Osteoblast (primary cell): ENCODE measurements around the gene ILDR1. TPM values are rescaled to one million over a fixed set of nuclear protein-coding genes. Genes with fewer than 3 reads are reported as not detected.

Source experiments
- DNase-seq: peaks from one replicate; pipeline ENCODE4 v3.0.0; 2011; ENCODE audit warnings: low spot score, mixed read lengths; ENCODE audit not compliant: insufficient read length; ENCODE audit errors: missing footprints
- H2AFZ ChIP-seq: 2 replicates; pipeline ENCODE4 v1.6.0; 2011; ENCODE audit warnings: mild to moderate bottlenecking, low read length
- H3K27ac ChIP-seq: 2 replicates; pipeline ENCODE4 v1.5.1; 2011; ENCODE audit warnings: mild to moderate bottlenecking, low read depth, low read length, moderate library complexity
- H3K27me3 ChIP-seq: 2 replicates; pipeline ENCODE4 v1.6.0; 2012; ENCODE audit warnings: mild to moderate bottlenecking, control low read depth, inconsistent platforms, low read length, moderate library complexity; ENCODE audit not compliant: insufficient read depth
- H3K36me3 ChIP-seq: 2 replicates; pipeline ENCODE4 v1.5.1; 2011; ENCODE audit warnings: mild to moderate bottlenecking, low read length, control low read depth, moderate library complexity; ENCODE audit not compliant: insufficient read depth
- H3K4me1 ChIP-seq: 2 replicates; pipeline ENCODE4 v1.5.1; 2011; ENCODE audit warnings: mild to moderate bottlenecking, low read length, control low read depth, moderate library complexity; ENCODE audit not compliant: insufficient read depth
- H3K4me2 ChIP-seq: 2 replicates; pipeline ENCODE4 v1.6.0; 2011; ENCODE audit warnings: mild to moderate bottlenecking, low read length; ENCODE audit not compliant: insufficient read depth
- H3K4me3 ChIP-seq: fragments of 200-600 bp; sonication (generic); 3 replicates; pipeline ENCODE4 v1.5.1; 2012; ENCODE audit warnings: mild to moderate bottlenecking, low read length, inconsistent platforms; ENCODE audit not compliant: insufficient read depth
- H3K79me2 ChIP-seq: 2 replicates; pipeline ENCODE4 v1.6.0; 2012; ENCODE audit warnings: mild to moderate bottlenecking, low read length, control low read depth, inconsistent platforms; ENCODE audit not compliant: insufficient read depth
- H3K9me3 ChIP-seq: 2 replicates; pipeline ENCODE4 v1.5.1; 2011; ENCODE audit warnings: low read depth, low read length, control low read depth
- H4K20me1 ChIP-seq: 2 replicates; pipeline ENCODE4 v1.6.0; 2012; ENCODE audit warnings: mild to moderate bottlenecking, low read length, control low read depth; ENCODE audit not compliant: insufficient read depth
- total RNA-seq: library from RNA; depleted of rRNA; stranded (reverse); fragments of >200 nt; gene quantifications from 2 replicates; pipeline ENCODE4 v1.2.3, GENCODE V29; 2012
- TF ChIP-seq, protein P1 (sequence below): IDR thresholded peaks from 2 replicates; pipeline ENCODE4 v1.5.1; 2011; ENCODE audit warnings: mild to moderate bottlenecking, low read depth, low read length, moderate library complexity; ENCODE audit errors: extremely low read depth

ILDR1 gene
- total RNA-seq, 1 donor: not detected

GRCh38 chr3:122002611-122003010, 19.4 kb downstream of the ILDR1 start:
- peaks cover 10% of the 10 kb centered on the region for H3K4me1 ChIP-seq
- H3K4me3 ChIP-seq: no peak overlapping the region
- H3K79me2 ChIP-seq: no peaks in the 10 kb centered on the region
- TF ChIP-seq, protein P1, sequence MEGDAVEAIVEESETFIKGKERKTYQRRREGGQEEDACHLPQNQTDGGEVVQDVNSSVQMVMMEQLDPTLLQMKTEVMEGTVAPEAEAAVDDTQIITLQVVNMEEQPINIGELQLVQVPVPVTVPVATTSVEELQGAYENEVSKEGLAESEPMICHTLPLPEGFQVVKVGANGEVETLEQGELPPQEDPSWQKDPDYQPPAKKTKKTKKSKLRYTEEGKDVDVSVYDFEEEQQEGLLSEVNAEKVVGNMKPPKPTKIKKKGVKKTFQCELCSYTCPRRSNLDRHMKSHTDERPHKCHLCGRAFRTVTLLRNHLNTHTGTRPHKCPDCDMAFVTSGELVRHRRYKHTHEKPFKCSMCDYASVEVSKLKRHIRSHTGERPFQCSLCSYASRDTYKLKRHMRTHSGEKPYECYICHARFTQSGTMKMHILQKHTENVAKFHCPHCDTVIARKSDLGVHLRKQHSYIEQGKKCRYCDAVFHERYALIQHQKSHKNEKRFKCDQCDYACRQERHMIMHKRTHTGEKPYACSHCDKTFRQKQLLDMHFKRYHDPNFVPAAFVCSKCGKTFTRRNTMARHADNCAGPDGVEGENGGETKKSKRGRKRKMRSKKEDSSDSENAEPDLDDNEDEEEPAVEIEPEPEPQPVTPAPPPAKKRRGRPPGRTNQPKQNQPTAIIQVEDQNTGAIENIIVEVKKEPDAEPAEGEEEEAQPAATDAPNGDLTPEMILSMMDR: no peak
- H2AFZ ChIP-seq: no peak overlapping the region
- H4K20me1 ChIP-seq: no peaks in the 10 kb centered on the region
- H3K9me3 ChIP-seq: no peaks in the 10 kb centered on the region
- H3K27me3 ChIP-seq: no peaks in the 10 kb centered on the region
- no peak overlapping the region for H3K4me2 ChIP-seq
- no peak for DNase-seq
- H3K27ac ChIP-seq: no peak overlapping the region
- H3K36me3 ChIP-seq: no peaks in the 10 kb centered on the region

DNA sequence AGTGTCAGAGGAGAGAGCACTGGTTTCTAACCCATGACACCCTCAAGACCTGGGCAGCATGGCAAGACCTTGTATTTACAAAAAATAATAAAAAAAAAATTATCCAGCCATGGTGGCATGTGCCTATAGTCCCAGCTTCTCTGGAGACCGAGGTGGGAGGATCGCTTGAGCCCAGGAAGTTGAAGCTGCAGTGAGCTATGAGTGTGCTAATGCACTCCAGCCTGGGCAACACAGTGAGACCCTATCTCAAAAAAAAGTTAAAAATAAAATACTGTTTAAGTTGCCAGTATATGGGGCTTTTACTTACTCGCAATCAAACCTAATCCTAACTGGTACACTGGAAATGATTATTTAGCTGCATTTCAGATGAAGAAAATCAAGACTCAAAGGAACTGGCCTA, 20.2 kb downstream of the ILDR1 start:
- TF ChIP-seq, protein P1: no peak
- Histone ChIP-seq H3K27ac (no peak overlapping the region), H3K4me3 (no peak overlapping the region), H3K36me3 (no peaks in the 10 kb centered on the region), H4K20me1 (no peaks in the 10 kb centered on the region), H3K9me3 (no peaks in the 10 kb centered on the region), H2AFZ (no peak overlapping the region), H3K79me2 (no peaks in the 10 kb centered on the region), H3K27me3 (no peaks in the 10 kb centered on the region), H3K4me1 (peaks cover 12% of the 10 kb centered on the region), H3K4me2 (no peak overlapping the region)
- no peak for DNase-seq

DNA sequence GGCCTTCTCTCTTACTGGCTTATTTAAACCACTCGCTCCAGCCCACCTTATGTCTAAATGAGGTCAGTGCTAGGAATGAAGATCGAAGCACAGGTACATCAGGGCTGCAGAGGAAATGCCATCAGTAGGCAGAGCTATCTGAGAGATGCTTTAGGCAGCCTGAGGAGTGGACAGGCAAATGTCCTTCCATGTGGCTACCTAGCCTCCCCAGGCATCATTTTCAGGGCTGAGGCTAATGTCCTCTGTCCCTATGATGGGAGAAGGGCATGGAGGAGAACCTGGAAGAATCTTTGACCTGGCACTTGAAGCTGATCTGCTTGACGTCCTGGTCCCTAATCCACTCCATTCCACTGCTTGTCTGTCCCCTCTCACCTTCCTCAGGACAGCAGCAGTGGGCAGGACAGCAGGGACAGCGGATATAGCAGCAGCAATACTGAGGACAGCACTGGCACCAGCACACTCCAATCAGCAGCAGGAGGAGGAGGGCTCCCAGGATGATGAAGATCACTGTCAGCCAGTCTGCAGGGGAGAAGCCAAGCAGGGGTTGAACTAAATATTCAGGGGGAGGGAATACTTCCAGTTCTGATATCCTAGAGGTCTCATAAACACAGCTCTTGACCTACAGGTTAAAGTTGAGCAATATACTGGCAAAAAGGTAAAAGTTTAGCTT, 21.0 kb downstream of the ILDR1 start:
- TF ChIP-seq, protein P1: no peak
- no peaks in the 10 kb centered on the region for H4K20me1 ChIP-seq
- no peak overlapping the region for H3K4me2 ChIP-seq
- H3K4me3 ChIP-seq: no peak overlapping the region
- no peak overlapping the region for H3K27ac ChIP-seq
- H3K4me1 ChIP-seq: peaks cover 12% of the 10 kb centered on the region
- H3K36me3 ChIP-seq: no peaks in the 10 kb centered on the region
- H3K79me2 ChIP-seq: no peaks in the 10 kb centered on the region
- no peaks in the 10 kb centered on the region for H3K9me3 ChIP-seq
- no peak overlapping the region for H2AFZ ChIP-seq
- no peak for DNase-seq
- H3K27me3 ChIP-seq: no peaks in the 10 kb centered on the region

GRCh38 chr3:121999931-122000330, 22.1 kb downstream of the ILDR1 start:
- H3K9me3 ChIP-seq: no peaks in the 10 kb centered on the region
- H3K79me2 ChIP-seq: no peaks in the 10 kb centered on the region
- no peak for DNase-seq
- H2AFZ ChIP-seq: no peak overlapping the region
- no peaks in the 10 kb centered on the region for H4K20me1 ChIP-seq
- H3K4me2 ChIP-seq: no peak overlapping the region
- no peak overlapping the region for H3K4me3 ChIP-seq
- TF ChIP-seq, protein P1: no peak
- no peaks in the 10 kb centered on the region for H3K27me3 ChIP-seq
- peaks cover 23% of the 10 kb centered on the region for H3K4me1 ChIP-seq
- H3K27ac ChIP-seq: no peak overlapping the region
- no peaks in the 10 kb centered on the region for H3K36me3 ChIP-seq
